HG02981 (cell line): ENCODE measurements around the gene CCNB1IP1.
A peak's percentile ranks its signal among the peaks of the same experiment; 100 is the strongest.
"Not testable (repeated sequence)": the region's sequence is repeated elsewhere in the genome, so short reads cannot be mapped to it uniquely, and the experiment has no call there.

Experiments used
- ATAC-seq: cut with Tn5 transposase; IDR thresholded peaks from one replicate; pipeline ENCODE4 v1.9.1; 2021; ENCODE audit warnings: mild to moderate bottlenecking, moderate library complexity; ENCODE audit not compliant: unreplicated experiment

The CCNB1IP1 gene

GRCh38 chr14:20333494-20333841 is 389 bp upstream of the CCNB1IP1 start:
- peak; percentile 5 for ATAC-seq

- no peak for ATAC-seq
Measured at GRCh38 chr14:20332431-20332787, 670 bp downstream of the CCNB1IP1 start.

GRCh38 chr14:20331053-20331613 is 1.9 kb downstream of the CCNB1IP1 start:
- ATAC-seq = no peak

- no peak for ATAC-seq
Measured at GRCh38 chr14:20329355-20329754, 3.7 kb downstream of the CCNB1IP1 start.

- ATAC-seq = no peak
Measured at GRCh38 chr14:20328705-20329104, 4.4 kb downstream of the CCNB1IP1 start.

- ATAC-seq = no peak
Measured at GRCh38 chr14:20327005-20327869, 5.8 kb downstream of the CCNB1IP1 start.

- ATAC-seq = no peak
Measured at GRCh38 chr14:20317720-20318119, 15.4 kb downstream of the CCNB1IP1 start.

- no peak for ATAC-seq
Measured at GRCh38 chr14:20314026-20314425, 19.1 kb downstream of the CCNB1IP1 start.

- no peak for ATAC-seq
Measured at GRCh38 chr14:20306079-20306423, 27.0 kb downstream of the CCNB1IP1 start.

- ATAC-seq = peak; percentile 95
Measured at GRCh38 chr14:20305265-20306078, 27.6 kb downstream of the CCNB1IP1 start, which contains the start of gene TTC5. TTC5 (minus strand) TSS chr14:20305951; CDS start chr14:20305937, 14 bp downstream.

- ATAC-seq = no peak
Measured at GRCh38 chr14:20302042-20302755, 30.9 kb downstream of the CCNB1IP1 start.

- ATAC-seq = peak; percentile 81
Measured at GRCh38 chr14:20295067-20295466, 38.0 kb downstream of the CCNB1IP1 start.

GRCh38 chr14:20294636-20295035 is 38.4 kb downstream of the CCNB1IP1 start:
- no peak for ATAC-seq

- ATAC-seq = not testable (repeated sequence)
Measured at GRCh38 chr14:20281998-20282397, 51.1 kb downstream of the CCNB1IP1 start.

- not testable (repeated sequence) for ATAC-seq
Measured at GRCh38 chr14:20280265-20280664, 52.8 kb downstream of the CCNB1IP1 start.

- no peak for ATAC-seq
Measured at GRCh38 chr14:20278414-20278813, 54.7 kb downstream of the CCNB1IP1 start.

- ATAC-seq = no peak
Measured at GRCh38 chr14:20277409-20277808, 55.7 kb downstream of the CCNB1IP1 start.

GRCh38 chr14:20274062-20274461 is 59.0 kb downstream of the CCNB1IP1 start:
- no peak for ATAC-seq

GRCh38 chr14:20264361-20264760 is 68.7 kb downstream of the CCNB1IP1 start:
- ATAC-seq = not testable (repeated sequence)

- no peak for ATAC-seq
Measured at GRCh38 chr14:20262642-20263128, 70.4 kb downstream of the CCNB1IP1 start.
